HFFc6 (cell line): ENCODE results near the gene LRP1-AS. TPM values are rescaled to one million over a fixed set of nuclear protein-coding genes. Genes with fewer than 3 reads are reported as not detected.
A peak's percentile ranks its signal among the peaks of the same experiment; 100 is the strongest.

Source experiments
- DNase-seq: peaks from one replicate; pipeline ENCODE4 v3.0.0-alpha.2; 2018
- H3K27ac Mint-ChIP-seq: 2 replicates; pipeline ENCODE4 v1.8.0; 2020; ENCODE audit warnings: mild to moderate bottlenecking, mixed read lengths
- H3K27me3 Mint-ChIP-seq: 2 replicates; pipeline ENCODE4 v1.8.0; 2021; ENCODE audit warnings: mild to moderate bottlenecking, moderate library complexity, mixed read lengths; ENCODE audit not compliant: insufficient read depth
- H3K36me3 Mint-ChIP-seq: 2 replicates; pipeline ENCODE4 v1.8.0; 2021; ENCODE audit warnings: low read depth, mixed read lengths
- H3K4me1 Mint-ChIP-seq: 2 replicates; pipeline ENCODE4 v1.8.0; 2020; ENCODE audit warnings: low read depth, mixed read lengths
- H3K4me3 Mint-ChIP-seq: 2 replicates; pipeline ENCODE4 v1.8.0; 2020; ENCODE audit warnings: mild to moderate bottlenecking, moderate library complexity, mixed read lengths
- H3K9me3 Mint-ChIP-seq: 2 replicates; pipeline ENCODE4 v1.8.0; 2020; ENCODE audit warnings: mild to moderate bottlenecking, mixed read lengths
- total RNA-seq, 6 experiments: library from RNA; stranded (reverse); fragmentation: NEBNext Ultra II Directional; extraction: Animal tissue kit (Norgen Biotek cat#: 25700); gene quantifications; 2 replicates in 1 of 6; 3 replicates in 5 of 6; pipeline ENCODE4 v1.2.3, GENCODE V29; 2021
- TF ChIP-seq, protein P1 (sequence below): fragments of 200-600 bp; sonication (generic); IDR thresholded peaks from 2 replicates; pipeline ENCODE4 v1.5.0; 2021; ENCODE audit warnings: antibody characterized with exemption, mild to moderate bottlenecking

LRP1-AS gene
- total RNA-seq, 6 experiments from 2014 or later = not detected

DNA sequence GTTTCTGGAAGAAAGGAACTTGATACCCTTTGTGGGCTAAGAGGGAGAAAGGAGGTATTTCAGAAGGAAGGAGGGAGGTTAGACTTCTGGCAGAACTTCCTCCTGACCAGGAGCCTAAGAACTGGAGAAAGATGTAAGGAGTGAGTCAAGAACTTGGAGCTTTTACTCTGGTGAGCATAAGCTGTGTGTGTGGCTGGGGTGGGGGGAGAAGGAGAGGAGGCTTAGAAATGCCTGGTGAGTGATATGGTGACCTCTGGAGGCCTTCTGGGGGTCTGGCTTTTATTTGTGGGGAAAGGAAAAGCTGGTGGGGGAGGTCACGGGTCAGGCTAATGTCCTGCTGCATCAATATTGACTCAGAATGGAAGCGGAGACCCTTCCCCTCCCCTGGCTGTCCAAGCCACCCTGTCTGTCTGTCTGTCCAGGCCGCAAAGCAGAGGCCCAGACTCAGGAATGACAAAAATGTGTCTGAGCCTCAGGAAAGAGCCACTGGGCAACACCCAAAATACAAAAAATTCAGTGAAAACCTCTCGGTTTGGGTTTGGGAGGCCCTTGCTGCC is 14.3 kb downstream of the LRP1-AS start:
- Mint-ChIP-seq H3K9me3 (no peaks in the 10 kb centered on the region), H3K27me3 (peaks cover 9% of the 10 kb centered on the region), H3K36me3 (peaks cover 24% of the 10 kb centered on the region), H3K4me3 (peak overlapping the region; percentile 96), H3K27ac (peak overlapping the region; percentile 84), H3K4me1 (peaks cover 81% of the 10 kb centered on the region)
- DNase-seq = peak; percentile 68
- TF ChIP-seq, protein P1, sequence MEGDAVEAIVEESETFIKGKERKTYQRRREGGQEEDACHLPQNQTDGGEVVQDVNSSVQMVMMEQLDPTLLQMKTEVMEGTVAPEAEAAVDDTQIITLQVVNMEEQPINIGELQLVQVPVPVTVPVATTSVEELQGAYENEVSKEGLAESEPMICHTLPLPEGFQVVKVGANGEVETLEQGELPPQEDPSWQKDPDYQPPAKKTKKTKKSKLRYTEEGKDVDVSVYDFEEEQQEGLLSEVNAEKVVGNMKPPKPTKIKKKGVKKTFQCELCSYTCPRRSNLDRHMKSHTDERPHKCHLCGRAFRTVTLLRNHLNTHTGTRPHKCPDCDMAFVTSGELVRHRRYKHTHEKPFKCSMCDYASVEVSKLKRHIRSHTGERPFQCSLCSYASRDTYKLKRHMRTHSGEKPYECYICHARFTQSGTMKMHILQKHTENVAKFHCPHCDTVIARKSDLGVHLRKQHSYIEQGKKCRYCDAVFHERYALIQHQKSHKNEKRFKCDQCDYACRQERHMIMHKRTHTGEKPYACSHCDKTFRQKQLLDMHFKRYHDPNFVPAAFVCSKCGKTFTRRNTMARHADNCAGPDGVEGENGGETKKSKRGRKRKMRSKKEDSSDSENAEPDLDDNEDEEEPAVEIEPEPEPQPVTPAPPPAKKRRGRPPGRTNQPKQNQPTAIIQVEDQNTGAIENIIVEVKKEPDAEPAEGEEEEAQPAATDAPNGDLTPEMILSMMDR = no peak

DNA sequence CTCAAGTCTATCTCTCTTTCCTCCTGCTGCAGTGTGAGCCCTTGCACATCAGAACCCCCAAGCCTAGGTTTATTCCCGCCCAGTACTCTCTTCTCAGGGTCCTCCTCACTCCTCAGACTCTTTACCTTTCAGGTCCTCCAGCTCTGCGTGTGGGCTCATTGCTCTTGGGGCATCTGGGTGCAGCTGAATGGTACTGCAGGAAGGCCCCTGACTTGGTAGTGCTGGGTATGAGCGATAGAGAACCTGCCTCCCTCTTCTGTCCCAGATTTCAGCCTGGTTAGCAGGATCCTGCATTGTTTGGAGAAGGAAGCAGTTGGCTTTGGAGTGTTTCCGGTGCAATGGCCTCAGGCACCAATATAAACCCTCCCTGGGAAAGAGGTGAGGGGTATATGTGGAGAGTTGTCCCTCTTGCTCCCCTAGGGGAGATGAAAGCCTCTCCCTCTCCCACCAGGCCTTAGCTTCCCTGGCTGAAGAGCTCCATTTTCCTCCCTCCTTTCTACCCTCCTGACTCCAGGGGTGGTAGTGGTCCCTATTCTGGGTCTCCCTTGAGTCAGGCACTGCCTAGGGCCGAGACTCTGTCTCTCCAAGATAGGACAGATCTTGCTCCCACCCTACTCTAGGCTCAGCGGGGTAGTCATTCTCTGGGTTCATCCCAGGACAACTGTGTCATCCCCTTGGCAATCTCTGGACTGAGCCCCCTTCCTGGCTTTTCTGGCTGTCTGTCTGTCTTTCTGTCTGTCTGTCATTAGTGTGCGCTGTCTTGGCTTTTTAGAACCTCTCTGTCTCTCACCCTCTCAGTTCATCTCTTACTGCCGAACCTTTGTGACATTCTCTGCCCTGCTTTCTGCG is 15.3 kb downstream of the LRP1-AS start:
- DNase-seq = no peak
- Mint-ChIP-seq H3K27ac (peak overlapping the region; percentile 84), H3K27me3 (peaks cover 9% of the 10 kb centered on the region), H3K4me3 (peak overlapping the region; percentile 96), H3K9me3 (no peaks in the 10 kb centered on the region), H3K36me3 (peaks cover 24% of the 10 kb centered on the region), H3K4me1 (peaks cover 76% of the 10 kb centered on the region)
- TF ChIP-seq, protein P1 = no peak

DNA sequence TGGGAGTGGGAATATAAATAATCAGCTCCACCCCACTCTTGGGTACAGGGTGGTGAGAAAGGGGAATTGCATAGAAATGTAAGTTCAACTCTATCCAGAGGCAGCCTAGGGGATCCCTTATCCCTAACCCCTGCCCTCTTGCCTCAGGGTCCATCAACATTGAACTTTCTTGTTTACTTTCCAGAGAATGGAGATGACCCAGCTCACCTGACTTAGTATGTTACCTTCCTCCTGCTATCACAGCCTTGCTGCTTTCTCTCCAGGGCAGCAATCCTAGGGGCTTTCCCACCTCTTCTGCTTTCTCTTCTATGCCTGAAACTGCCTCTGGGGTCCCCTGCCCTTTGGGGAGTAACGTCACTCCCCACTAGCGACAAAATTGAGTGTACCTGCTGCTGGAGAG is 16.5 kb downstream of the LRP1-AS start:
- Mint-ChIP-seq H3K27ac (peak overlapping the region; percentile 84), H3K4me1 (peaks cover 75% of the 10 kb centered on the region), H3K9me3 (no peaks in the 10 kb centered on the region), H3K36me3 (peaks cover 24% of the 10 kb centered on the region), H3K27me3 (peaks cover 7% of the 10 kb centered on the region), H3K4me3 (peak overlapping the region; percentile 96)
- no peak for DNase-seq
- TF ChIP-seq, protein P1 = no peak

DNA sequence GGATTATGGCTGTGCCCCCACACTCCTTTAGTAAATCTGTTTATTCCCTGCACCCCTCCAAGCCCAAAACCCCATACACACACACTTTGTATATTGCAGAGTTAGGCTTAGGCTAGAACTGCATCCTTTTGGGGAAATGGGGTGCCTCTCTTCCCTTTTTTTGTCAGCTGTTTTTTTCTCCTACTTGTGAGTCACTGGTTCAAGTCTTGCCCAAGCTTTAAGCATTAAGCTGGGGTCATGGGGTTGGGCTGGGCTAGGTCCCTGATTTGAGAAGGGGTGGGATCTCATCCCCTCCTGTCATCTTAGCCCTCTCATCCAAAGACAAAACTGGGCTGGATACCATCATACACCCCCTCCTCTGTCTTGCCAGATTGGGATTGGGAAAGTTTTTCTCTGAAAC is 17.5 kb downstream of the LRP1-AS start:
- Mint-ChIP-seq H3K36me3 (peaks cover 24% of the 10 kb centered on the region), H3K27me3 (peaks cover 6% of the 10 kb centered on the region), H3K9me3 (no peaks in the 10 kb centered on the region), H3K27ac (peak overlapping the region; percentile 84), H3K4me1 (peaks cover 64% of the 10 kb centered on the region), H3K4me3 (peak overlapping the region; percentile 96)
- TF ChIP-seq, protein P1 = no peak
- DNase-seq = peak; percentile 57

DNA sequence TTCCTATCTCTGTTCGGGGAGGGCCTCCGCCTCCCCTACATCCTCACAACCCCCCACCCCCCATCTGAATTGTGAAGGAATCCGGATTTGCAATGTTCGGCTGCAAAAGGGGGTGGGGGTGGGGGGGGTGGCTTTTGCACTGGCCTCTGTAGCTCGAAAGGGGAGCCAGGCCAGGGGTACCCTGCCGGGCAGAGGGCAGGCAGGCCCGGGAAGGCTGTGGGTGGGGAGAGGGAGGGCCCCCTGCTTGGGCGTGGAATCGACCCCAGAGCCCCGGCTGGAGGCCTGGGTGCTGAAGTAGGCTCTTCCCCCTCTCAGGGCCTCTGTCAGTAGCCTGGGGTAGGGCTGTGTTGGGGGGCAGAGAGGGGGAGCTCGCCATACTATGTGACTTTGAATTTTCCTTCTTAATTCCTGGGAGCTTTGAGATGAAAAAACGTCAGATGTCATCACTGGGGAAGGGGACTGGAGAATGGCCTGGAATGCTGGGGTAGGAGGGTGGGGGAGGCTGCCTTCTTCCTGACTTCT is 18.0 kb downstream of the LRP1-AS start:
- TF ChIP-seq, protein P1 = no peak
- Mint-ChIP-seq H3K9me3 (no peaks in the 10 kb centered on the region), H3K27ac (peak overlapping the region; percentile 84), H3K27me3 (peaks cover 2% of the 10 kb centered on the region), H3K36me3 (peaks cover 24% of the 10 kb centered on the region), H3K4me3 (peak overlapping the region; percentile 96), H3K4me1 (peaks cover 64% of the 10 kb centered on the region)
- no peak for DNase-seq
